Measurements from ENCODE around the gene B4GALT4. TPM values are rescaled to one million over a fixed set of nuclear protein-coding genes. Genes with fewer than 3 reads are reported as not detected.

B4GALT4 gene
- total RNA-seq, 3 donors from 2014 or later, result 14.1 to 22.5 (median 19.3) TPM

DNA sequence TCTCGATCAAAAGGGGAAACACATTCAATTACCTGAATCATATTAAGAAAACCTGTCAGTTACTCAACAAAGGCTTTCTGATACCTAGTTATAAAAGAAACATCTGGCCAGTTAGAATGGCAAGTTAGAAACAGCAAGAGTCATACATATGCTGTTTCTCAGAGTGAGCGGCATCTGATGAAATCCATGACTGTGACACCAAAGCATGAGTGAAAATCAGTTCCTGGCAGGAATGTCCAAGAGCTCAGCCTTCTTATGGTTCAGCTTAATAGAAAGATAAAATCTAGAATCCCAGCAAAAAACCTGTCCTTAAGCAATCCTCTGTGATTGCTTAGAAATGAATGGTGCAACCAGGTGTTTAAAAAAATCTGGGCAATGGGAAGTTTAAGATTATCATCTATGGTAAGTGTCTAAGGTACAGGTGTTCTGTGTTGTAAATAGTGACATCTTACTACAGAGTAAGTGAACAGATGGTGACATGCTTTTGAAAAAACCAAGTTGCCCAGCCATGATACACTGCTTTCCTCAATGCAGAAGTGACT, 18.8 kb downstream of the B4GALT4 start:
- no peaks in the 10 kb centered on the region for H3K27me3 ChIP-seq
- no peak for TF ChIP-seq POLR2A (IDR thresholded peaks at IDR 0.05)
- intact Hi-C loops (cut with DNase I; ENCODE audit: low total_unique reads), result no loop called here
- H3K4me1 ChIP-seq, result no peaks in the 10 kb centered on the region
- no peaks in the 10 kb centered on the region for H3K9me3 ChIP-seq
- H3K27ac ChIP-seq, result no peak overlapping the region
- no peaks in the 10 kb centered on the region for H3K36me3 ChIP-seq
- H3K4me3 ChIP-seq, result no peak overlapping the region
- no peak for DNase-seq (ENCODE audit: low spot score in 2 of 2)

DNA sequence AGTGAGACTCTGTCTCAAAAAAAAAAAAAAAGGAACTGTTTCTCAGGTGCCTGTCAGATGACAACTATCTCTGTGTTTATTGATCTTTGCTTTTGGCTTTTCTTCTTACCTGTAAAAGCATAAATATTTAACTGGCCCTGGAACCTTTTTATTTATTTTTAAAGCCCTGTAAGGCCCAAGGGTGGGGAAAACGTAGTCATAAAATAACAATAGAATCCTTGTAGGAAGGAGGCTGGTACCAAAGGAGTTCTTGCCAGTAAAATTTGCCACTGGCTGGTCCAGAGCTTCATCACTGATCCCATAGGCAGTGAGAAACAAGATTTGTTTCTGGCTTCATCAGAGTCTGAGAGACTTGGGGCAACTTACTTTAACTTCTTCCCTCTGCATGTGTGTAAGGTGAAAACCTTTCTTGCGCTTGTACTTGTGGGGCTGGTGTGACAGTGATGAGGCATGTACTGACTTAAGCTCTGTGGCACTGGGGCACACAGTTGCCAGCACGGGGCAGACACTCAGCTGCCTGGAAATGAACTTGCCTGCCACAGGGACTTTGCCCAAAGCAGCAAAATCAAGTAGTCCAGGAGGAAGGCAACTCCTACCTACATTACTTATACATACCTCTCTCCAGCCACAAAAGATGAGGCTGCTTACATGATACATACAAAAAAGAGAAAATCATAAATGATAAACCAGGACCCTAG, 19.6 kb downstream of the B4GALT4 start:
- DNase-seq (ENCODE audit: low spot score in 2 of 2), result no peak
- no peak overlapping the region for H3K27ac ChIP-seq
- no peak overlapping the region for H3K4me3 ChIP-seq
- TF ChIP-seq POLR2A (IDR thresholded peaks at IDR 0.05), result no peak
- TF ChIP-seq, protein P1, sequence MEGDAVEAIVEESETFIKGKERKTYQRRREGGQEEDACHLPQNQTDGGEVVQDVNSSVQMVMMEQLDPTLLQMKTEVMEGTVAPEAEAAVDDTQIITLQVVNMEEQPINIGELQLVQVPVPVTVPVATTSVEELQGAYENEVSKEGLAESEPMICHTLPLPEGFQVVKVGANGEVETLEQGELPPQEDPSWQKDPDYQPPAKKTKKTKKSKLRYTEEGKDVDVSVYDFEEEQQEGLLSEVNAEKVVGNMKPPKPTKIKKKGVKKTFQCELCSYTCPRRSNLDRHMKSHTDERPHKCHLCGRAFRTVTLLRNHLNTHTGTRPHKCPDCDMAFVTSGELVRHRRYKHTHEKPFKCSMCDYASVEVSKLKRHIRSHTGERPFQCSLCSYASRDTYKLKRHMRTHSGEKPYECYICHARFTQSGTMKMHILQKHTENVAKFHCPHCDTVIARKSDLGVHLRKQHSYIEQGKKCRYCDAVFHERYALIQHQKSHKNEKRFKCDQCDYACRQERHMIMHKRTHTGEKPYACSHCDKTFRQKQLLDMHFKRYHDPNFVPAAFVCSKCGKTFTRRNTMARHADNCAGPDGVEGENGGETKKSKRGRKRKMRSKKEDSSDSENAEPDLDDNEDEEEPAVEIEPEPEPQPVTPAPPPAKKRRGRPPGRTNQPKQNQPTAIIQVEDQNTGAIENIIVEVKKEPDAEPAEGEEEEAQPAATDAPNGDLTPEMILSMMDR (IDR thresholded peaks at IDR 0.05), result no peak
- no peaks in the 10 kb centered on the region for H3K9me3 ChIP-seq
- H3K36me3 ChIP-seq, result no peaks in the 10 kb centered on the region
- intact Hi-C loops (cut with DNase I; ENCODE audit: low total_unique reads), result no loop called here
- no peaks in the 10 kb centered on the region for H3K27me3 ChIP-seq
- no peaks in the 10 kb centered on the region for H3K4me1 ChIP-seq

GRCh38 chr3:119220198-119220597, 20.5 kb downstream of the B4GALT4 start:
- Histone ChIP-seq H3K9me3 (no peaks in the 10 kb centered on the region), H3K4me1 (no peaks in the 10 kb centered on the region), H3K36me3 (no peaks in the 10 kb centered on the region), H3K4me3 (no peak overlapping the region), H3K27ac (no peak overlapping the region), H3K27me3 (no peaks in the 10 kb centered on the region)
- no peak for DNase-seq (ENCODE audit: low spot score in 2 of 2)
- intact Hi-C loops (cut with DNase I; ENCODE audit: low total_unique reads), result no loop called here
- TF ChIP-seq, protein P1 (IDR thresholded peaks at IDR 0.05), result no peak
- TF ChIP-seq POLR2A (IDR thresholded peaks at IDR 0.05) (no peak), POLR2AphosphoS5 (IDR thresholded peaks at IDR 0.05) (no peak)

- H3K4me3 ChIP-seq, result no peak overlapping the region
- H3K27ac ChIP-seq, result no peak overlapping the region
- H3K9me3 ChIP-seq, result no peaks in the 10 kb centered on the region
- no peaks in the 10 kb centered on the region for H3K4me1 ChIP-seq
- no peaks in the 10 kb centered on the region for H3K36me3 ChIP-seq
- no peak for DNase-seq (ENCODE audit: low spot score in 2 of 2)
- no peaks in the 10 kb centered on the region for H3K27me3 ChIP-seq
- TF ChIP-seq POLR2A (IDR thresholded peaks at IDR 0.05), result no peak
- TF ChIP-seq POLR2AphosphoS5 (IDR thresholded peaks at IDR 0.05), result no peak
- TF ChIP-seq, protein P1 (IDR thresholded peaks at IDR 0.05), result no peak
- intact Hi-C loops (cut with DNase I; ENCODE audit: low total_unique reads), result no loop called here
Measured at GRCh38 chr3:119219069-119219468, 21.6 kb downstream of the B4GALT4 start.

DNA sequence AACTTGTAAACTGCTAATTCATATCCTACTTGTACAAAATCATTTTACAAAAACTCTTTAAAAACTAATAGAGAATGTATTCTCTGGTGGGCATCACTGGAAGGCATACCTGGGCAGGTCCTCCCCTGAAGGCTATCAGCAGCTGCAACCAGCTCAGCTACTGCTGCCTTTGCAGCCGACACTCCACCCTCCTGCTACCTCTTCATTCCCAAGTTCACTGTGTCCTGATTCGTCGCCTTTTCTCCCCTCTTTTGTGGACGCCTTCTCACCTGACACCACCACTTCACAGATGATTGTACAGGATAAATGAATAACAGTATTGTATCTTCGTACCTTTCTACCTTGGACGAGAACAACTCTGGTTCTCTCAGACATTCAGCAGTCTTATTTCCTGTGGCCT, 28.9 kb downstream of the B4GALT4 start:
- no peaks in the 10 kb centered on the region for H3K36me3 ChIP-seq
- no peak for TF ChIP-seq POLR2A (IDR thresholded peaks at IDR 0.05)
- TF ChIP-seq, protein P1 (IDR thresholded peaks at IDR 0.05), result no peak
- no peak for TF ChIP-seq POLR2AphosphoS5 (IDR thresholded peaks at IDR 0.05)

More for the DNA sequence above, 28.9 kb downstream of the B4GALT4 start:
- intact Hi-C loops (cut with DNase I; ENCODE audit: low total_unique reads), result no loop called here
- H3K4me1 ChIP-seq, result no peaks in the 10 kb centered on the region
- H3K27ac ChIP-seq, result no peak overlapping the region
- H3K9me3 ChIP-seq, result no peaks in the 10 kb centered on the region
- H3K4me3 ChIP-seq, result no peak overlapping the region
- DNase-seq (ENCODE audit: low spot score in 2 of 2), result no peak
- H3K27me3 ChIP-seq, result no peaks in the 10 kb centered on the region

Measured in breast epithelium (tissue), 4 donors.